Stimulated activated CD4-positive, alpha-beta T cell treated with anti-CD3 and anti-CD28 coated beads, Interleukin-15, amount 100 ng/mL, for 1 hour (primary cell): ENCODE results near the gene LRRC1.
A peak's percentile ranks its signal among the peaks of the same experiment; 100 is the strongest.
"Not testable (repeated sequence)": the region's sequence is repeated elsewhere in the genome, so short reads cannot be mapped to it uniquely, and the experiment has no call there.

Source experiments
- DNase-seq, 2 donors: peaks; one replicate each; pipeline ENCODE4 v3.0.0-alpha.2; 2020; ENCODE audit warnings: low read depth in 1 of 2, low spot score in 1 of 2

The LRRC1 gene

DNA sequence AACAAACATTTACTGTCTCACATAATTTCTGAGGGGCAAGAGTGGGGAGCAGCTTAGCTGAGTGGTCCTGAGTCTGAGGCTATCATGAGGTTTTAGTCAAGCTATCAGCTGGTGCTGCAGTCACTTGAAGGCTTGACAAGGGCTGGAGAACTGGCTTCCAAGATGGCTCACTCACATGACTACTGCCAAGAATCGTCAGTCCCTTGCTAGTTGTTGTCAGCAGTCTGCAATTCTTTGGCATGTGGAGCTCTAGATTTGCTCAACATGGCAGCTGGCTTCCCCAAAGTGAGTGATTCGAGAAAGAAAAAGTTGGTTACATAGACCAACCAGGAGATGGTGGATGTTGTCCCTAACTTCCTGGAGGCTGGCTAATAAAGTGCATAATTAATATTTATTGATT is 2.8 kb upstream of the LRRC1 start:
- DNase-seq: no peak

DNA sequence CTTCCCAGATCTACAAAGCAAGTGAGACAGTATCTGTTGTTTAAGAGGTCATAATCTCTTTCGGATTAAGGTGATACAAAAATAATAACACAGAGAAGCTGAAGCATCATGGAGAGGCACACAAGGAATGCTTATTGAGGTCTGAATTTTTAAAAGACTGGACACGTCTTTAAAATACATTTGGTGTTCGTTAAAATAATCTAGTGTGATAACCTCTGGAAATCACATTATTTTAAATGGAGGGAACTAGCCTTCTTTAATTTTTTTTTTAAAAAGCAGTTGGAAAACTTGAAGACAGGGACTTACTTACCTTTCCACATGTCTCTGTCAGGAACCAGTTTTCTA is 1.9 kb upstream of the LRRC1 start:
- no peak for DNase-seq

GRCh38 chr6:53793318-53794136 is 1.3 kb upstream of the LRRC1 start:
- DNase-seq: no peak

DNA sequence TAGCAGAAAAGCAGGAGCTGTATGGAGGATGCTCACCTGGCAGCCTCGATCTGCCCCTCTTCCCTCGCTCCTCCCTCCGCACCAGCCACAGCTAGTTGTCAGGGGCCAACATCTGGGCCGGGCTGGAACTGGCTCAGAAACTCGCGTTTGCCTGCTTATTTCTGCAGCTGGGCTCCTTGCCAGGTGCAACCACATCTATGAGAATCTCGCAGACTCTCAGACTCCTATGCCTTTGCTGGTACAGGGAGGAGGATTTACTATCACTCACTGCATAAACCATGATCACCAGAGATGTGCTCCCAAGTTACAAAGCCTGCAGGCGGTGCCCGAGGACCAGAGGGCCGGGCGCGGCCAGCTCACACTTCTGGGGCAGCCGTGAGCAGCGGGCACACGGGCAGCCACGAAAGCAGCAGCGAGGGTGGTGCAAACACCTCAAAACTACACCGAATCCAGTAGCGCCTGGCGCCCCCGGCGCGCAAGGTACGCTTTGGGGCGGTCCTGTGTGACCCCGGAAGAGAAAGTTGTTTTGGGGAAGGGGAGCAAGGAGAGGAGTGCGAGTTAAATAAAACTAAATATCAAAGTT is 577 bp upstream of the LRRC1 start:
- DNase-seq: peak; percentile 24 to 26

- no peak for DNase-seq
These were observed 516 bp downstream of the LRRC1 start for GRCh38 chr6:53795340-53795701.

- peak in 1 of 2 donors; percentile 3 for DNase-seq
These were observed 1.1 kb downstream of the LRRC1 start for GRCh38 chr6:53795702-53796450.

- DNase-seq: no peak
These were observed 1.6 kb downstream of the LRRC1 start for GRCh38 chr6:53796451-53796780.

DNA sequence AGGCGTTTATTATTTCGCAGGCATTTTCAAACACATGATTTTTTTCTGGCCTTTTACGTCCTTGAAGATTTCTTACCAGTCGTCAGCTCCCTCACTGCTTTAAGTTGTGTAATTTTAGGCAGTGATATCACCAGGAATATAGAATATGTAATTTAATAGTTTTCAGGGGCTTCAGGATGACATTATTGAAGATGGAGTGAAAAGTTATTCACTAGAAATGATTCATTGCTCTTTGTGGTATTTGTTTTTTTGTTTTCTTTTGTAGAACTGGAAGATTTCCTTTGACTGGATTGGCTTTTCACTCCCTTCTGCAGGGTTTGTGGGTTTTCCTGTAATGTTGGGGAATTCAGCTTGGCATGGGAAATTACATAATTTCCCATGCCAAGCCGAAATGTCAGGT is 2.0 kb downstream of the LRRC1 start:
- DNase-seq: no peak

DNA sequence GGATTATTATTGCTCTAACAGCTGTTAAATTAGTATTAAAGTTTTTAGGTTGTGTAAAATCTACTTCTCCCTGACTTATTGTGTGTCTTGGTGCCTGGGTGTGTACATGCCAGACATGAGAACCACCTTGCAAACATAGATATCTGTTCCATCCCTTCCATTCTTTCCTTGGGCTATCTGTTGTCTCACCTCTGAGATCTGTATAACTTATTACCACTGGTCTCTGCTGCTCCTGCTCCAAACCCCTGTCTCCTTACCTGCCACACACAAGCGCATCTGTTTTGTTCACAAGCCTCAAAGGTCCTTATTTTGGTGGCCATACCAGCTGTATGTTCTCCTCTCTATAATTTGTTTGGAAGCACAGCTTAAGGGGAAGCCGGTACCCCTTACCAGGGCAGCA is 2.5 kb downstream of the LRRC1 start:
- no peak for DNase-seq

DNA sequence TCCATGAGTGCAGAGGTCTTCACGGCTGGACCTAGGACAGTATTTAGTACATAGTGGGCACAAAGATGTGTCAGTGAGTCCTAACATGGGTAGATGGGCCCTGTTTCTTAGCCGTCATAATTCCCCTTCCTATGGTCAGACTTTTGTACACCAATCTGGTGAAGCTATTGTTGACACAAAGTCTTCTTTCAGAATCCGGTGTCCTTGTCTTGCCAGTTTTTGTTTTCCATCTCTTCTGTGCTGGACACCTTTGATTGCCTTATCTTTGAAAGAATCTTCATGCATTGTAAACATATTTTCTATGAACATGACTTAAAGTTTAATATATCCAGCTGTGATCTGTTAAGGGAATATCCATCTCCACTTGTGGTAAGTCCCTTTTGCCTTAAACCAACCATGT is 4.5 kb downstream of the LRRC1 start:
- DNase-seq: no peak

- DNase-seq: no peak
These were observed 6.2 kb downstream of the LRRC1 start for GRCh38 chr6:53801022-53801421.

- DNase-seq: no peak
These were observed 7.8 kb downstream of the LRRC1 start for GRCh38 chr6:53802582-53802981.

DNA sequence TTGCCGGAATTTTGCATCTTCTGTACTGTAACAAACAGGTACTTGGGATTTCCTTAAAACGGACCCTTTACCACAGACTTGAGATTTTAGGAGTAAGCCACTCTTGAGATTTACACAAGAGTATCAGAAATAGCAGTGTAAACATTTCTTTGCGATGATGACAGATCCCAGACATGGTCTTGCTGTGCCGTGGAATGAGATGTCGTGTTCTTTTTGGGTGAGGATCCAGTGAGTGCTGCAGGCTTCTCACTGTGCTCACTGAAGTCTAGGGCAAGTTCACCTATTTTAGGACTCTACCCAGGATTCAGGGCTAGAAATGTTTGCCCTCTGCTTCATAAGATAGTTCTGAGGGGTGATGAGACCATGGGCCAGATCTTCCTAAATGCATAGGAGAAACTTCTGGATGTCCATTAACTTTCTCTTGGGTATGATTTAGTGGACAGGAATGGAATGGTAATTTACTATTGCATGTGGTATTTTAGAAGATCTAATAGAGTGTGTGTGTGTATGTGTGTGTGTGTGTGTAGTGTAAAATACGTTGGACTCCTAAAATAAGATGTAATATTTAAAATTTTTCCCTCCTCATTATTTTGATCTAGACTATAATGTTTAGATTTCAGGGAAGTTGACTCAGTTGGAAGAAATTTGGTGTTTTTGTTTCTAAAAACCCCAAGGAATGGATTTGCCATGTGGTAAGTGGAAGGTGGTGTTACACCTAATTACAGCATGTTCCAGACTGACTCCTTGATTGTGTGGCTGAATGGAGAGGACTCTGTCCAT is 8.5 kb downstream of the LRRC1 start:
- DNase-seq: no peak

DNA sequence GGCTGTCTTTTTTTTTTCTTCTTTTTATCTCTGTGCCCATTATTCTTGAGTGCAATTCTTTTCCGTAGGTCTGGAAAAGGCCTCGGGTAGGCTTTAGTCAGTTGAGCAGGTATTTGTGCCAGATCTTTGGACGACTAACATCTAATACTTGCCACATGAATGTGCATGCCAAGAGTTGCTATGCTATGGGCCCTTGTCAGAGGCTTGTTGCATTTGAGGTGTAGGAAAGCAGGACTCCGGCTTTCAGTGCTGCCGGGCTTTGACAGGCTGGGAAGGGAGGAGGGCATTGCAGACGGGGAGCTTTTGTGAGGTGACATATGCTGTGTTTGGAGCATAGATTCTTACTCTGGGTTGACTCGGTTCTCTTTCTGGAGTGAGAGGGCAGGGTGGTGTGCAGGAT is 10.2 kb downstream of the LRRC1 start:
- DNase-seq: no peak

- DNase-seq: no peak
These were observed 10.9 kb downstream of the LRRC1 start for GRCh38 chr6:53805725-53806124.

DNA sequence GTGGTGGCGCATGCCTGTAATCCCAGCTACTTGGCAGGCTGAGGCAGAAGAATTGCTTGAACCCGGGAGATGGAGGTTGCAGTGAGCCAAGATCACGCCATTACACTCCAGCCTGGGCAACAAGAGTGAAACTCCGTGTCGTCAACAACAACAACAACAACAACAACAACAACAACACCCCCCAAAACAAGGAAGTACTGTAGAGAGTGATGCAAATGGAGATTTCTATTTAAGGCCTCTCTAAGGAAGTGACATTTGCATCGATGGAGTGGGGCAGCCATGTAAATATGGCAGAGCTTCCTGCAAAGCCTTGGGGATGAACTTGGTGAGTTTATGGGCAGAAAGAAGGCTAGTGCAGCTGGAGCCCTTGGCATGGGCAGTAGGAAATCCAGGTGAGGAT is 12.8 kb downstream of the LRRC1 start:
- not testable (repeated sequence) for DNase-seq

DNA sequence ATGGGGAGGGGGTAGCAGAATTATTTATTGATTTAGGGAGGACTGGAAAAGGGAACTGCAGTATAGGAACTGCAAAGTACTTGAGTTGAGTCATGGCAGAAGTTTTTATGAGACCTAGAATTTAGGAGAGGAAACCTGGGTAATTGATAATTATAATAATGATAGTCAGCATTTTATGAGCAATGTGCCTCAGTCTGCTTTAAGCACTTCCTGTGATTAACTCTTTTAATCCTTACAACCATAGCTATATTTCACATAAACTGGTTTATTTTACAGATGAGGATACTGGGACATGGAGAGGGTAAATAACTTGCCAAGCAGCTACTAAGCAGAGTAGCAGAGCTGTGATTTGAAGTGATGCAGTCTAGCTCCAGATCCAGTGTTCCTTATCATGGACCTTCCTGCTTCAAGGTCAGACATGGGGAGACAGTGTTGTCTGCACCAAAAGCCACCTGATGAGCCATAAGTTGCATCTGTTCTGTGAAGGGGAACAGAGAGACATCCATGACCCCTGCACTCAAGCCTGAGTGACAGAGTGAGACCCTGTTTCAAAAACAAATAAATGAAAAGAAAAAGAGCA is 13.6 kb downstream of the LRRC1 start:
- no peak for DNase-seq

- no peak for DNase-seq
These were observed 14.9 kb downstream of the LRRC1 start for GRCh38 chr6:53809691-53810090.

GRCh38 chr6:53811082-53811481 is 16.3 kb downstream of the LRRC1 start:
- DNase-seq: no peak

DNA sequence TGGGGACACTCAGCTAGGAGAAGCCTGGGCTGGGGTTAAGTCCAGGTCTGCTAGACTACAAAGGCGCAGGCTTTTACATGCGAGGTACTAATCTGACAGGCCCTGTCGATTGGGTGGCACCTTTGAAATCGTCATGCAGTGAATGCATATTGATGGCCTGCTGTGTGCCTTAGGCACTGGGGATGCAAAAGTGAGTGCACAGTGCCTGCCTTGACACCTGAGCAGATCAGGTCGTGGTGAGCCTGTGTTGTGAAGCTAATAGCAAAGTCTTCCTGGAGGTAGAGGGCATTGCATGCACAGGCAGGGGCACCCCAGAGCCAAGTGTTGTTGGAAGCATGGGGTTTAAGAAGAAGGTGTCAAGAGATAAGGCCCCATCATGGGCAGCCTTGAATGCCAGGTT is 16.9 kb downstream of the LRRC1 start:
- DNase-seq: no peak

- no peak for DNase-seq
These were observed 18.3 kb downstream of the LRRC1 start for GRCh38 chr6:53813096-53813495.
